Dedifferentiated amniotic fluid mesenchymal stem cell (primary cell): ENCODE measurements around the gene ZEB2.

Experiments
- DNase-seq: peaks from one replicate; pipeline ENCODE4 v3.0.0-alpha.2; 2016; ENCODE audit errors: extremely low spot score

ZEB2 gene

DNA sequence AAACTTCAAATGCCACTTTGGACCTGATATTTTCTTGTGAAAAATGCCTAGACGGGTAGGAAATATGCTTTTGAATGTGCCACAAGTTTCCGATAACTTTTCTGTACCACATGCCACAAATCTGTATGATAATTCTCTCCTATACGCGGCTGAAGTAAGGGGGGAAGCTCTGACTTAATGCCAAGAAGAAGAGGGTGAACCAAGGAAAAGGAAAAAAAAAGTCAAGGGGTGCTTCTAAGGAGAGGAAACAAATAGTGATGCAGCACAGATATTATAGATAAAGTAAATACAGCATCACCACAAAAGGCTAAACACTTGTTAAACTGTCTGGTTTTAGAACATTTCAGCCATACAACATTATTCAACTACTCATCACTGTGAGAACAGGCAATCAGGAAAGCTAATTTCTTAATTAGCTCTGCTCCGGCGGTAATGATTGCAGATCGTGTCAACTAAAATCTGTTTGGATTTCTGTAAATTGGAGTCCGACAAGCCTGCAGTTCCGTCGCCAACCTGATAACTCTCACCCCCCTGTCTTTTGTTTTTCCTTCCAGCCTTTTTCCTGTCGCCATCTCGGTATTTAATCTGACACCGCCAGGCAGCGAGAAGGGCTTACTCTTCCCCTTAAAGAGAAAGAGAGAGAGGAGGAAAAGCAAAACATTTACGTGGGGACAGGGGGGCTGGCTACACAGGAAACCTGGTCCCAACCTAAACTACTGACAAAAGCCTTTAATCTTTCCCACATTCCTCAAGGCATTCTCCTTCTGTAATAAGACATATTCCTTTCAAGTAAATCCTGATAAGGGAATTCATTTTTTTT, 67.5 kb downstream of the ZEB2 start:
- no peak for DNase-seq

DNA sequence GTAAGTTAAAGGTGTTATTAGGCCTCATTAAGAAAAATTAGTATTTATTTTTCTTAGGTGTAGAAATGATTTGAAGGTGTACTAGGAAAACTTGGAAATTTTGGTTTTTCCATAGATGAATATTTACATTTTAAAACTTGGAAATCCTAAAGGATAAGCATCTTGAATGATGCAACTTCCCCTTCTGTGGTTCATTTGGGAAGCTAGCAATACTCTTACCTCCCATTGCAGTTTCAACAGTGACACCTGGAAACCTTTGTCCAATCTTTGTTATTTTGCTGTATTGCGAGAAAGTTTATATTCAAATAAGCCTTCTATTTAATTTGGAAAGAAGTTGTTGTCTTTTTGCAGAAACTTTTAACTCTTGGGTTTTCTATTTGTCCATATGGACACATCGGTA, 68.5 kb downstream of the ZEB2 start:
- no peak for DNase-seq

DNA sequence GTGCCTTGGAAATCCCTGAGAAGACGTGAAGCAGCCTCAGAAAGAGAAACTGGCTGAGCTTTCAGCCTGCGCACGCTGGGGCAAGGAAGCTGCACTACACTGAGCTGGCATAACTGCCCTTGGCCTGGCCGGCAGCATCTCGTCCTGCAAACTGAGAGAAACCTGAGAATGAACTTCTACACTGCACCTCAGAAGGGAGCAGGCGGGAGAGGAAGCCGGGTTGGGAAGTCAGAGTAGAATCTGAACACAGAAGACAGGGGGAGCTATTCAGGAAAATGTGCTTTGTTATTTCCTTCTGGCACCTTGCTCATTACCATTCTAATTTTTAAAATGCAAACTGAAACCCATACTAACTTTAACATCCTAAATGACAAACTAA, 70.9 kb downstream of the ZEB2 start:
- DNase-seq: no peak

DNA sequence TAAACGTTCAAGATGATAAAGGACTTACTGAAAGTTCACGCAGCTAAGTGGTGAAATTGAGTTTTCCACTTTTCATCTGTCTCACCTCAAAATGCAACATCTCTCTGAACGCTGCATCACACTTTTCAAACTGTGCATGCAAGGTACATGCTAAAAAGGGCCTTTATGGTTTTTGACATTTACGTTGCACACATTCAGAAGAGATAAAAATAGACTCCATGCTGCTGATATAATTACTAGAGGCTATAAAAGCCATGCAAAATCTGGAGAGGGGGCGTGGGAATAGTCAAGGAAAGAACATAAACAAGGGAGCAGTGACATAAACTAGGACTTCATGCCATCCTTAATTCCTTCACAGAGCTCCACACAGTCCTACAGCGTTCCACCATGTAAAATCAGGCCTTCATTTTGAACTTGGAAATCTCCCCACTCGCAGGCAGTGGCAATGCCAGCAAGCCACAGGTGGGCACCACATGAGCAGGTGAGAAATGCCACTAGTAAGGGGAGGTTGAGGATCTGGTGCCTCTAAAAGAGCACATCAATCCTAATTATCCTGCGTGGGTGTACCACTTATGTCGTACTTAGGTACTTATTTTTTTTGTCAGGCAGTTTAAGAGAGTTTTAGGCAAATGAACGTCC, 71.4 kb downstream of the ZEB2 start:
- no peak for DNase-seq

DNA sequence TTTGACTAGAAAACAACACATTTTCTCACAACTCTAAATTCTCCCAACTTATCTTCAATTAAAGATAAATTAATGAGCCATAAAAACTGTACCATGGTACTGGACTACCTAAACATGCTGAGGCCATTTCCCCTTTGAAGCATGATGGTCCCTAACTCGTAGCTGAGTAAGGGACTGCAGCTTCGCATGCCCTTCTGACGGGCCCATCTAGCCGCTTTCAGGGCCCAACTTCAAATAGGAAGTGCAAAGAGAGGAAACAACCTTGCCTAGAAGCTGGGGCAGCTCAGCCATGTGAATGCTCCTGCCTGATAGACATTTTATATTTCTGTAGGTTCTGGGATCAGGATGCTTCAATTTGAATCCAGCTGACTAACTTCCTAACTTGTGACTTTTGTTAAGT, 72.4 kb downstream of the ZEB2 start:
- no peak for DNase-seq

DNA sequence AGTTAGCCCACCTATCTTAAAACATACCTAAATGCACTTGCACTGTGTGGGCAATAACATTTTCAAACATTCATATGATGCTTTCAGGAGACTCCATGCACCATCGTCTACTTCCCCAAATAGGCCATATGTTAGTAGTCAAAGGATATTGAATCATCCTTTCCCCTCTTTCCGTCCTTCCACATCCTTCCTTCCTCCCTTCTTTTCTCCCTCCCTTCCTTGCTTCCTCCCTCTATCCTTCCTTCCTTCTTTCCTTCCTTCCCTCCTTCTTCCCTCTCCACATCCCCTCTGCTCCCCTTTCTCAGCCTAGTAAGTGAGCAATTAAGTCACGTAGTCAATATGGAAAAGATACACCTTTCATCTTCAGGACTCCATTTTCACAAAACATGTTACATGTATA, 73.8 kb downstream of the ZEB2 start:
- no peak for DNase-seq

DNA sequence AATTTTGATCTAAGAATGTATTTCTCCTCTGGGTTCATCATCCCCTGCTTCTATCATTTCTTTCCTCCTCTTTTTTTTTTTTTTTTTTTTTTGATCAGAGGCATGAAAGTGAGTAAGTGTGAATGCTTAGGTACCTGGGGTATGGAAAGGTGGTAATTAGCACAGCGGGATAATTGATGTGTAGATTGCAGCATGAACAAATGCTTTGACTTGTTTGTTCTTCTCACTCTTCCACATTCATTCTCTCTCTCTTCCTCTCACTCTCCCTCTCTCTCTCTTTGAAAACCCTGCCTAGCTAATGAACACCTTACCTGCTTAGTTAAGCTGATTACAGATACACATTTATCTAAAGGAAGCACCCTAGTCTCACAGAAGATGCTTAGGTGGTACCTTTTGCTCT, 74.7 kb downstream of the ZEB2 start:
- no peak for DNase-seq

DNA sequence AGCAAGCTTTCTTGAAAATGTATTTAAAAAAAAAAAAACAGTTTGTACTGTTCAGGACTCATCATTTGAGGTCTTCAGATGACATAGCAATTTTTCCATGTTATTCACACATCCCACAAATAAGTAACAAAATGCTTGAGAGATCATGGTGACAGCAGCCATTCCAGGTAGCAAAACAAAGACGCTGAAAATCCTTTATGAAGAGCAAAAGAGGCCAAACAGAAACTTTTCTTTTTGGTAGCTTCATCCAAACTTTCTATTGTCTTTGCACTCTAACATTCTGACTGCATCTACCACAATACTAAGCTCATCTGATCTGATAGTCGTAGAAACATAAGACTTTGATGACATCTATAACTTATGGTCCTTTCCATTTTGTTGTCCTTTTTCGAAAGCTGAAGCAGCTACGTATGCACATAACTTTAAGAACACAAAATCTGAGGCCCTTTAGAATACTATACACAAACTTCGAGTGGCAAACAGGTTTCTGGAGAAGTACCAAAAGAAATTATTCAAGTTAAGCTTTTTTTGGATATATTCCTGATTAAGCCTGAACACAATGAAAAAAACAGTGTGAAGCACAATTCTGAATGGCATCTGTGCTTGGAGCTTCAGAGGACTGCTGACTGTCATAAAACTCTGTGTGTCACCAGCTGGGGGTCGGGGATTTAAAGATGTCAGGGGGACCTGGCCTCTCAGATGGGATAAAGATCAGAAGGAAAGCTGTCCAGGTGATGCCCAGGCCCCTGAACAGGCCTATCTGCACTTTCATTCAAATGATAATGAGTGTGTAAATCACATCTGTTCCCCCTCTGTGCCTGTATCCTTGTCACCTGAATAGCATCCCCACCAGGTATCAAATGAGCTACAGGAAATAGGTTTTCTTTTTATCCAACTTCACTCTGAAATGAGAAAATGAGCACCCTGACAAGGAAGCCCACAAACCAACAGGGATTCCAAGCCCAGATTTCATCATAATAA, 75.8 kb downstream of the ZEB2 start:
- no peak for DNase-seq

DNA sequence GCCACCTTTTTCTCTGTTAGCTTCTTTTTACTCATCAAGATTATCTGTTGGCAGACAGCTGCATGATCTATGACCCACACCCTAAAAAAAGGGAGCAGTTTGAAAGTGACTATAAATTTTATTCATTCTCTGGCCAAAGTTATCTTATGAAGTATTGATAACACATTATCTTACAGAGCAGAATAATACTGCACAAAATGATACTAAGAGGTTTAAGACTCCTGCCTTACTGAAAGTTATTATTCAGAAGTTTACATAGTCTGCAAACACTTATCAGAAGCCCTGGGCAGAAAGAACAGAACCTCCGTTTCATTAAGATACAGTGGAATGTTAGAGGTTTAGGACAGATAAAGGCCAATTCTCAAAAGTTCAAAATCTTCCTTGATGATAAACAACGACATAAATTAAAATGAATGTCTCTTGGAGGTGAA, 78.2 kb downstream of the ZEB2 start:
- no peak for DNase-seq

DNA sequence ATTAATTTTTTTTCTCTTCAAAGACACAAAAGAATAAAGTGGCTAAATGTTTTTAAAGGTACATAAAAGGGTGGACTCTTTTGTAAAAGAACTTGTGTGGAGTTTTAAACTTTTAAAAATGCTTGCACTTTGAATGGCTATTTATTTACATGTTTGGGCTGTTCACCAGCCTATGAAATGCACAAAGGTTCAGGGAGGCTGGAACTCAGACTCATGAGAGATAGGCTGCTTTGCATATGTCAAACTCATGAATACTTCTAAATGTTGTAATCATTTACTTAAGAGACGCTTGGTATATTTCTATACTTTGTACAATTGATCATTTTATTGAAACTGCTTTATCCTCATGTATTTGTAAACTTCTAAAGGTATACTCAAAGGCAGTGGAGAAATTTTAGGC, 79.9 kb downstream of the ZEB2 start:
- DNase-seq: no peak

DNA sequence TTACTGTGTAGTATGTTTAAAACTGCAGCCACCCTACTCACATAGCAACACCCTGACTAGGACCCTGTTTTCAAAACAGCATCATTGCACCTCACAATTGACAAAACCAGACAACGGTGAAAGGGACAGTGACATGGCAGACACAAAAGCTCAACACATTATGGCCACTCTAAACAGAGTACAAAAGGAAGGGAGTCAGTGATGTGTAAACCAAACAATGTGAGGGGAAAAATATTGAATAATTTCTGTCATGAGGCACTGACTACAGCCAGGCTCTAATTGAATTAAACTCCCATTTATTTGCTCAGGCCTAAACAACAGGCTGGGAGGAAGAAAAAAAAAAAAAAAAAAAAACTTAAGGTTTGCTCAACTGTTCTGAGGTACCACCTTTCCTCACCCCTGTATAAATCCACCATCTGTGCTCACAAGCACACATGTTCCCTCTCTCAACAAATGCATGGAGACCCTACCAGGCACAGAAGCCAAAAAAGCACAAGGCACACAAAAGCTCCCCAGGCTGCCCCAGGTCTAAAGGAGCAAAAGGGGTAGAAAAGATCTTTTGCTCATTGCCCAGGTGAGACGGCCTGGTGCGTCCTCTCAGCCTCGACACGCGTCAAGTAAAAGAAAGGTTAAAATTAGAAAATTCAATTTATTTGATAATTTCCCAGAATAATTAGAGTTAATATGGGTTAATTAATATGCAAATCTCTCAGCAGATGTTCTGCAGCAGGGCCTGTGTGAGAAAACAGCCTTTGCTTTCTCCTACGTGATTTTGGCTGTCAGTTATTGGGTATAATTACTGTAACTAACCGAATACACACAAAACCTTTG, 80.9 kb downstream of the ZEB2 start:
- no peak for DNase-seq

DNA sequence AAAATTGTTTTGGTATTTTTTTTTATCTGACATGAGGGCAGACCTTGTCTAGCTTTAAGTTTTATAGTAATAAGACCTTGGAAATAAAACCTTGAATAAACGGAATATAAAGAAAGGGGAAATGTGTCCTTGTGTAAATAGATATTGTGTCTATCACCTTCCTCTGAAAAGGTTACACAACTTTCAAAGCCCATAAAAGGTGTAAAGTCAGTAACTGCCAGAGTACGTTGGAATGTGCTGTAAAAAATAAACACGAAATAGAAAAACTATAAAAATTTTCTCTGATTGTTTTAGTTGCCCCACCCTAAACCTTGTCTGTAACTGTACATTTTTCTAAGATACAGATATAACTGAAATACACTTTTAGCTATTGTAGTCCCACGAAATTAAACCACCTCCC, 82.3 kb downstream of the ZEB2 start:
- no peak for DNase-seq

DNA sequence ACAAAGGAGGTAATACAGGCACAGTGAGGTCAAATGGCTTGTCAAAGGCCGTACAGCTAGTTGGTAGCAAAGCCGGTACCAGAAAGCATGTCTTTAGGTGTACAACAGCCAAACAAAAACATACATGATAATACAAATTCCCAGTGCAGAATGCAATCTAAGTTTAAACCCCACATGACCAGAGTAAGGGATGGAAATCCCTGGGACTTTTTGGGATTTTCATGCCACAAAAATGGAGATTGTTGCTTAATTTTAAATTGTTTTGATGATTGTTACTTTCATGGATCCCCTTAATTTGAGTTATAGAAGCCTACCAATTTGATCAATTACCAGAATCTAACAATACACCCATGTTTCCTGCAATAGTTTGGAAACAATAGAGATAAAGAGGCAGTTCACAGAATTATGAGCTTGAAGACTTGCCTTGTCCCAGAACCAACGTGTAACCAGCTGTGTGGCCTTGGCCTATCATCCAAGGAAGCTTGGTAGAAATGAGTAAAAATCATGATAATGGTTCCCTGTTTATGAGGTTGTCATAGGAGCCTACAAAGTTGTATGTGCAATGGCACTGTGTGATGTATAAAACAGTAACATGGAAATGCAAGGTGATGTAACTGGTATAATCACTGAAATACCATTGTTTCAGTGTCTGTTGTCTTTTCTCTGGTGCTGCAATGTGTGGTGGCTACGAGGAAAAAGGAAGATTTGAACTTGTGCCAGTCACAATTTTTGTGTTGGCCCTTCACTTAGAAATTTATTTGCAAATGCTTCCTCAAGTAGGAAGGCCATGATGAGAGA, 85.3 kb downstream of the ZEB2 start:
- DNase-seq: no peak

DNA sequence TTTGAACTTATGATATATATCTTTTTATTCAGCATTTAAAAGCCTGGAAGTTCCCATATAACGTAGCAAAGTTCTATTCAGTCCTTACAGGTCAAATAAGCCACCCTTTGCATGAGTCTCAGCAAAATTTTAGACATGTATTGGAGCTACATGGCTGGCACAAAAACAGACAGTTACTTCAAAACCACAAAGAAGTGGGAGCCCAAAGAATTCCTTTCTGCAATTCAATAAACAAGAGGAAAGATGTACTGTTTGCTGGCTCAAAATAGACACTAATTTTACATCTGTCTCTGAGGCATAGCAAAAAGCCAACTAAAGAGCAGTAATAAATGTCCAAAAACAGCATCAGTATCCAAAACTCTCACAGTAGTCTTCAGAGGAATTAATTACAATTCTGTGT, 87.0 kb downstream of the ZEB2 start:
- DNase-seq: no peak

DNA sequence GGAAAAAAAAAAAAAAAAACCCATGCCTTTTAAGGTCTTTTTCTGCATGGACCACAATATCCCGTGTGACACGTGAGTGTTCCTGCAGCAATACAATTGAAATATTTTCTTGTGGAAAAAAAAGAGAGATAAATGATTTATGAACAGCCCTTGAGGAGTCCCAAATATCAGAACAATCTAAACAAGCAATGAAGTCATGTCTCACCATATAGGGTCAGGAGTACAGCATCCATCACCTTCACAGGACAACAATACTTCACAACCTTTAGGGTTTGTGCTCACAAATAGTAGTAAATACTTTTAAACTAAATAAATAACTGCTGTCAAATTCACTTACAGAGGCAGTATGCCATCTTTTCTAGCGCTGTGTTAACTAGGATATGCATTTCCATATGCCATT, 87.9 kb downstream of the ZEB2 start:
- no peak for DNase-seq

DNA sequence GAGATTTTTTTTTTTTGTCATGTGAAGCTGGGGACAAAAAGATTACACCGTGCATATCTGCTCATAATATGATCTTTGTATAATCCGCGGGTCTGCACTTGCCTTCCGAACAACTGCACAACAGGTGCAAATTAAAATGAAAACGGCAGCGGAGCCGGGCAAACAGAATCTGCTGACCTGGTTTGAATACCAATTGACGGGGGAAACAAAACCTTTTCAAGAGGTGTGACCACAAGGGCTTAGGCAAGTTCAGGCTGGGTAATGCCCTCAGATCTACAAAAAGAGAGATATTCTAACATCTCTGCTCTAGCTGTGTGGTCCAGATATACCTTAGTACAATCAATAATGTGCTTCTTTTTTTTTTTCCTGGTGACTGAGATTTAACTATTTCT, 88.5 kb downstream of the ZEB2 start:
- no peak for DNase-seq

DNA sequence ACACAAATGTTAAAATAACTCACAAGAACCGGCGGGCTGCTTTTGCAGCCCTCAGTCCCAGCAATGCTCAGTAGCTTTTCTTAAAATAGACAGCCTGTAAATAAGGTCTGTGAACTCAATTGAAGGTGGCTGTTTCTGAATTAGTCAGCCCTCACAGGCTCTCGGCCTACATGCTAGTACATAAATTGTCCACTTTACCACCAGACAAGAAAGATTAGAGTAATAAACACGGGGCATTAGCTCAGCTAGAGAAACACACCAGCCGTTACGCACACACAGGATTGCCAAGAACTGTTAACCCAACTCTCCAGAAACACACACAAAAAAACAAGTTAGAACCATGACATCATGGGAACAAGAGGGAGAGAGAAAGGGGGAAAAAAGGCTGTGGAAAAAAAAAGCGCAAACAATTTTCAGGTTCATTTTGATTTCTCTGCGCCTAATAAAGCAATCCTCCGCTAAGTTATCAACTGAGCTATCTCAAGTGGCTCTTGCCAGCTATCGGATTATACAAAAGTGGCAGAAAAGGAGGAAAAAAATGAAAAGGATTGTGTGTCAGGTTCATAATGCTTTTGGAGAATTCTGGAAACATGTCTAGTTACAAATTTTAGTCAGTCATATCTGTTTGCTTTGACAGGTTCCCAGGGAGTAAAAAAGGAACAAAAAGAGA, 89.1 kb downstream of the ZEB2 start:
- no peak for DNase-seq

DNA sequence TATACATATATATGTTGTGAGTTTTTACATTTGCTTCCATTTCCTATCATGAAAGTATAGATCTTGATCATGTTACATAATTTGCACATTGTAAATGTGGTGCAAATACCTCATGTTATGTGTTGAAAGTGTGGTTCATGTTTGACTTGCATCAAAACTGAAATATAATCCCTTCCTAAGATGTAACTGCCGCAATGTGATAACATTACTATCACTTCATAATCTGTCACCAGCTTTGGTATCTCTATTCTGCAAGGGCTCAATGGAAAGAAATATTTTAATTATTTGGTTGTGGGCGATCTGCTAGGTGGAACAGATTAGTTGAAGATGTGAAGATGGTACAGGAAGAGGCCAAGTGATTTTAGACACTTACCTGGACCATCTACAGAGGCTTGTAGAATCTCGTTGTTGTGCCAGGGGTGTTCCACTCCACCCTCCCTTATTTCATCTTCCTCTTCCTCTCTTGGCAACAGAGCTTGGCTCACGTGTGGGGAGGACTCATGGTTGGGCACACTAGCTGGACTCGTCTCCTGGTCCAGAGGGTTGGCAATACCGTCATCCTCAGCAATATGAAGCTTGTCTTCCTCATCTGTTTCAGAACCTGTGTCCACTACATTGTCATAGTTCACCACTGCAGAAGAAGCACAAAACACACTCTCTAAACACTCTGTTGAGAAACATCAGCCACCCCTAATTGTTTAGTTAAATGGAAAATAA, 90.4 kb downstream of the ZEB2 start:
- no peak for DNase-seq

DNA sequence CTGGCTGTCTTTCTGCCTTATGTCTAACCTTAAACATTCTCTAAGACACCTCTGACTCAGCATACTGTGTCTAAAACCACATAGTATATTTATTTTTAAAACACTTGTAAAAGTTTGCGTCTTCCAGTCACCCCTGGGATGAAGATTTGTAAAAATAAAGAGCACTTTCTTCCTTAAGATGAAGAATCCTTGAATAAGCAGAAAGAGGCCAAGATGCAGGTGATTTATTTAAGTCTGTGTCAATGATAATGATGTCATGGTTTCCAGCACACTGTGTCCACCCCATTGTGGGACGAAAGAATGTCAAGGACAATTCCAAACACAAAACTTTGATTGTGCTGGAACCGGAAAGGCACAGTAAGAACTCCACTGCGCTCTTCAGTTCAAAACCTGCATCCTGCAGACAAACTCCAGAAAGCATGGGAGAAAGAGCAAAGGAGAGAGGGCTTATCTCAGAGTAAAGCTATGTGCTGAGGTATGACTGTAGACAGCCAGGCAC, 92.9 kb downstream of the ZEB2 start:
- DNase-seq: no peak
